Measurements from ENCODE around the gene PLEKHA4.

- no peak for TF ChIP-seq TAF1 (IDR thresholded peaks at IDR 0.05; ENCODE audit: borderline replicate concordance, insufficient read depth, low read length)
- TF ChIP-seq POLR2AphosphoS5 (IDR thresholded peaks at IDR 0.05; ENCODE audit: low read depth, low read length), result no peak
Measured at GRCh38 chr19:48837051-48837524, 31.3 kb downstream of the PLEKHA4 start.

Measured in PFSK-1 (cell line).